ENCODE results near the gene HAVCR1.

DNA sequence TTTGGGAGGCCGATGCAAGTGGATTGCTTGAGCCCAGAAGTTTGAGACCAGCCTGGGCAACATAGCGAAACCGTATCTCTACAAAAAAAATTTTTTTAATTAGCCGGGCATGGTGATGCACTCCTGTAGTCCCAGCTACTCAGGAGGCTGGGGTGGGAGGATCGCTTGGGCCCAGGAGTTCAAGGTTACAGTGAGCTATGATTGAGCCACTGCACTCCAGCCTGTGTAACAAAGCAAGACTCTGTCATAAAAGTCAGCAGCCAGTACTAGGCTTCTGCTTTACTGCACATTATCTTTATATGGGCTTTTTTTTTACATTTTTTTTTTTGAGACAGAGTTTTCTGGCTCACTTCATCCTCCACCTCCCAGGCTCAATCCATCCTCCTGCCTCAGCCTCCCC, 9.4 kb upstream of the HAVCR1 start:
- TF ChIP-seq POLR2A (IDR thresholded peaks at IDR 0.05): no peak
- TF ChIP-seq, protein P1, sequence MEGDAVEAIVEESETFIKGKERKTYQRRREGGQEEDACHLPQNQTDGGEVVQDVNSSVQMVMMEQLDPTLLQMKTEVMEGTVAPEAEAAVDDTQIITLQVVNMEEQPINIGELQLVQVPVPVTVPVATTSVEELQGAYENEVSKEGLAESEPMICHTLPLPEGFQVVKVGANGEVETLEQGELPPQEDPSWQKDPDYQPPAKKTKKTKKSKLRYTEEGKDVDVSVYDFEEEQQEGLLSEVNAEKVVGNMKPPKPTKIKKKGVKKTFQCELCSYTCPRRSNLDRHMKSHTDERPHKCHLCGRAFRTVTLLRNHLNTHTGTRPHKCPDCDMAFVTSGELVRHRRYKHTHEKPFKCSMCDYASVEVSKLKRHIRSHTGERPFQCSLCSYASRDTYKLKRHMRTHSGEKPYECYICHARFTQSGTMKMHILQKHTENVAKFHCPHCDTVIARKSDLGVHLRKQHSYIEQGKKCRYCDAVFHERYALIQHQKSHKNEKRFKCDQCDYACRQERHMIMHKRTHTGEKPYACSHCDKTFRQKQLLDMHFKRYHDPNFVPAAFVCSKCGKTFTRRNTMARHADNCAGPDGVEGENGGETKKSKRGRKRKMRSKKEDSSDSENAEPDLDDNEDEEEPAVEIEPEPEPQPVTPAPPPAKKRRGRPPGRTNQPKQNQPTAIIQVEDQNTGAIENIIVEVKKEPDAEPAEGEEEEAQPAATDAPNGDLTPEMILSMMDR (IDR thresholded peaks at IDR 0.05): no peak
